Type B pancreatic cell (in vitro differentiated cells): ENCODE data around the gene BABAM1. TPM values are rescaled to one million over a fixed set of nuclear protein-coding genes. Genes with fewer than 3 reads are reported as not detected.

Experiments used
- DNase-seq: peaks from one replicate; pipeline ENCODE4 v3.0.0; 2021; ENCODE audit warnings: mixed read lengths; ENCODE audit not compliant: unreplicated experiment; ENCODE audit errors: extremely low spot score
- H3K27ac Mint-ChIP-seq: 2 replicates; pipeline ENCODE4 v1.8.0; 2021; ENCODE audit warnings: mild to moderate bottlenecking, mixed read lengths
- H3K27me3 Mint-ChIP-seq: 2 replicates; pipeline ENCODE4 v1.8.0; 2021; ENCODE audit warnings: mixed read lengths
- H3K36me3 Mint-ChIP-seq: 2 replicates; pipeline ENCODE4 v1.8.0; 2021; ENCODE audit warnings: mixed read lengths
- H3K4me1 Mint-ChIP-seq: one replicate; pipeline ENCODE4 v1.8.0; 2021; ENCODE audit warnings: mixed read lengths; ENCODE audit not compliant: unreplicated experiment
- H3K4me3 Mint-ChIP-seq: 2 replicates; pipeline ENCODE4 v1.8.0; 2021; ENCODE audit warnings: mild to moderate bottlenecking, mixed read lengths
- H3K9me3 Mint-ChIP-seq: 2 replicates; pipeline ENCODE4 v1.8.0; 2021; ENCODE audit warnings: mixed read lengths
- total RNA-seq: library from RNA; stranded (reverse); gene quantifications from 2 replicates; pipeline ENCODE4 v1.2.1, GENCODE V29; 2021; ENCODE audit warnings: low replicate concordance
- TF ChIP-seq, protein P1 (sequence below): fragments of 200-600 bp; sonication (generic); conservative IDR thresholded peaks from 2 replicates; pipeline ENCODE4 v1.5.0; 2021; ENCODE audit warnings: antibody characterized with exemption, mild to moderate bottlenecking

Gene BABAM1
- total RNA-seq, 1 donor from 2014 or later = 93.3 TPM

DNA sequence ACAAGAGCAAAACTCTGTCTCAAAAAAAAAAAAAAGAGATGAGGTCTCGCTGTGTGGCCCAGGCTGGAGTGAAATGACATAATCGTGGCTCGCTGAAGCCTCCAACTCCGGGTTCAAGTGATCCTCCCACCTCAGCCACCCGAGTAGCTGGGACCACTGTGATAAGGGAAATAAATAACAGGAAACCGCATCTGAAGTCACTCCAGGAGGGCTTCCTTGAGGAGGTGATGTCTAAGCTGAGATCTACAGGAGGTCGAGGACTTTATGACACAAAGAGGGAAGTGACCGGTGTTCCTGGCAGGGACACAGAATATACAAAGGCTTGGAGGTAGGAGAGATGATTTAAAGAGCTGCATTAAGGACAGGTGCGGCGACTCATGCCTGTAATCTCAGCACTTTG, 12.6 kb upstream of the BABAM1 start:
- TF ChIP-seq, protein P1, sequence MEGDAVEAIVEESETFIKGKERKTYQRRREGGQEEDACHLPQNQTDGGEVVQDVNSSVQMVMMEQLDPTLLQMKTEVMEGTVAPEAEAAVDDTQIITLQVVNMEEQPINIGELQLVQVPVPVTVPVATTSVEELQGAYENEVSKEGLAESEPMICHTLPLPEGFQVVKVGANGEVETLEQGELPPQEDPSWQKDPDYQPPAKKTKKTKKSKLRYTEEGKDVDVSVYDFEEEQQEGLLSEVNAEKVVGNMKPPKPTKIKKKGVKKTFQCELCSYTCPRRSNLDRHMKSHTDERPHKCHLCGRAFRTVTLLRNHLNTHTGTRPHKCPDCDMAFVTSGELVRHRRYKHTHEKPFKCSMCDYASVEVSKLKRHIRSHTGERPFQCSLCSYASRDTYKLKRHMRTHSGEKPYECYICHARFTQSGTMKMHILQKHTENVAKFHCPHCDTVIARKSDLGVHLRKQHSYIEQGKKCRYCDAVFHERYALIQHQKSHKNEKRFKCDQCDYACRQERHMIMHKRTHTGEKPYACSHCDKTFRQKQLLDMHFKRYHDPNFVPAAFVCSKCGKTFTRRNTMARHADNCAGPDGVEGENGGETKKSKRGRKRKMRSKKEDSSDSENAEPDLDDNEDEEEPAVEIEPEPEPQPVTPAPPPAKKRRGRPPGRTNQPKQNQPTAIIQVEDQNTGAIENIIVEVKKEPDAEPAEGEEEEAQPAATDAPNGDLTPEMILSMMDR = no peak
- H3K4me1 Mint-ChIP-seq = no peaks in the 10 kb centered on the region
- H3K4me3 Mint-ChIP-seq = no peak overlapping the region
- H3K36me3 Mint-ChIP-seq = no peaks in the 10 kb centered on the region
- H3K27ac Mint-ChIP-seq = no peak overlapping the region
- no peaks in the 10 kb centered on the region for H3K27me3 Mint-ChIP-seq
- no peak for DNase-seq
- no peaks in the 10 kb centered on the region for H3K9me3 Mint-ChIP-seq

DNA sequence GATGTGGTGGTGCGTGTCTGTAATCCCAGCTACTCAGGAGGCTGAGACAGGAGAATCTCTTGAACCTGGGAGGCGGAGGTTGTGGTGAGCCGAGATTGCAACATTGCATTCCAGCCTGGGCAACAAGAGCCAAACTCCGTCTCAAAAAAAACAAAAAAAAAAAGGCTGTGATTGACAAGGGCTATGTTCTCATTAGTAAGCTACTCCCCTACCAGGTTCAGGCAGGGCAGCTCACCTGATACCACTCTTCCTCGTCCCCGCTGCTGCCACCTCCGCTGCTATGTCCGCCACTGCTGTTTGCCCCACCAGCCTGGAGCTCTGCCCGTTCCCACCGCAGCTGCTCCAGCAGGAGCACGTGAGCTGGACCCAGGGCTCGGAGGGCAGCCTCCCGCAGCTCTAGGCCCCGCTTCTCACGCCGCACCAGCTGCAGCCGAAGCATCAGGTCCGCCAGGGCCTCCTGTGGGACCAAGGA, 12.1 kb upstream of the BABAM1 start:
- DNase-seq = no peak
- Mint-ChIP-seq H3K27ac (no peak overlapping the region), H3K27me3 (no peaks in the 10 kb centered on the region), H3K4me3 (no peak overlapping the region), H3K9me3 (no peaks in the 10 kb centered on the region), H3K4me1 (no peaks in the 10 kb centered on the region), H3K36me3 (no peaks in the 10 kb centered on the region)
- TF ChIP-seq, protein P1 = no peak

DNA sequence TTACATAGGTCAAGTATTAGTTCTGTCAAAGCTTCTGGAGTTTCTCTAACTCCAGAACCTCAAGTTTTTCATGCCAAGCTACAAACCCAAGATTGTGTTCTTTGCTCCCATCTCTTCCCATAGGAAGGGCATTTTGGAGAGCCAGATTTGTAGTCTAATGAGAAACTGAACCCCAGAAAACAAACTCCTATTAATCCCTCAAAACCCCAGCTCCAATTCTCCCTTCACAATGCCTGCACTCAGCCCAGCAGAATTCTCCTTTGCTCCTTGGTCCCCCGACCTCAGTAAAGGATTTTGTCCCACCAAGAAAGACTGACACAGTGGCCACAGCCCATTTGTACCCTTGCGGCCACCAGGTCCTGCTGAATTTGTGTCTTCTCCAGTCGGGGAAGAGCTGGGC, 11.1 kb upstream of the BABAM1 start:
- H3K27me3 Mint-ChIP-seq = peaks cover 4% of the 10 kb centered on the region
- H3K27ac Mint-ChIP-seq = no peak overlapping the region
- H3K36me3 Mint-ChIP-seq = no peaks in the 10 kb centered on the region
- no peak for DNase-seq
- no peaks in the 10 kb centered on the region for H3K9me3 Mint-ChIP-seq
- TF ChIP-seq, protein P1 = no peak
- no peak overlapping the region for H3K4me3 Mint-ChIP-seq
- peaks cover 6% of the 10 kb centered on the region for H3K4me1 Mint-ChIP-seq

DNA sequence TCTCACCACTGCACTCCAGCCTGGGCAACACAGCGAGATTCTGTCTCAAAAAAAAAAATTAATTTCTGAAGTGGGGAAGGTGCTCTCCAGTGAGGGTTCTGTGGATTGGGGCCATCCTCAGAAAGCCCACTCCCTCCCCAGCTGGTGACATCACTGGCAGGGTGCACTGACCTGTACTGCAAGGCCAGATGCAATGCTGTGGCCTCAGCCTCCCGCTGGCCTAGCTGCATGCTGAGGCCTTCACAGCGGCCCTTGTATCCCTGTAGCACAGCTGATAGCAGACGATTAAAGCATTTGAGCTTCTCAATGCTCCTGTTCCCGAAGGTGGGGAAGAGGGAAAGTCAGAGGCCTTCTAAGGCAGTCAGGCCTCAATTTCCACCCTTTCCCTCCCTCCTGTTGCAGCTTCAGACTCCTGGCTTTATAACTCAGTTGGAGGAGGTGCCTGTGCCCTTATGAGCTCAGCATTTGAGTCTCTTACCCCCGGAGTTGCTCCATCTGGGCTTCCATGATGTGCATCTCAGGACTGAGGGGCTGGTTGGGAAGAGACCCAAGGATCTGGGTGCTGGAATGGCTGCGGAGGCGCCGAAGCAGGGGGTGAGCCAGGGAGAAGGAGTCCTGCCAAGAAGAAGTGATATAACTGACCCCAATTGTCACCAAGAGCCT, 8.0 kb upstream of the BABAM1 start:
- Mint-ChIP-seq H3K27ac (no peak overlapping the region), H3K4me1 (peaks cover 6% of the 10 kb centered on the region), H3K36me3 (no peaks in the 10 kb centered on the region), H3K4me3 (no peak overlapping the region), H3K27me3 (peaks cover 4% of the 10 kb centered on the region), H3K9me3 (no peaks in the 10 kb centered on the region)
- TF ChIP-seq, protein P1 = no peak
- no peak for DNase-seq

DNA sequence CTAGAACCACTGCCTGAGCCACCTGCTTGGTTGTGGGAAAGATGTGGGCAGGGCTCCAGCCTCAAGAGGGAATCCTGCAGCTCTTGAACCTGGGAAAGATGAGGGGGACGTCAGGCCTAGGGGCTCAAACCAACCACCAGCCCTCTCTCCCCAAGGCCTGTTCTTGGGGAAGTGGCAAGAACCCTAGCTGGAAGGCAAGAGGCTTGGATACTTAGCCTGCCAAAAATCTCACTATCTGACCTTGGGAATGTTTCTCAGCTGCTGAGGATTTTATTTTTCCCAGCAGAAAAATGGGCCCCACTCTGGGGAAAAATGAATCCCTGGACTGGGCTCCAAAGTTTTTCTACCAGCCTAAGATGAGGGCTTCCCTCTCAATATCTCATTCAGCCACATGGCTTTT, 7.3 kb upstream of the BABAM1 start:
- peaks cover 10% of the 10 kb centered on the region for H3K4me1 Mint-ChIP-seq
- H3K36me3 Mint-ChIP-seq = no peaks in the 10 kb centered on the region
- H3K27me3 Mint-ChIP-seq = peaks cover 4% of the 10 kb centered on the region
- TF ChIP-seq, protein P1 = no peak
- no peak overlapping the region for H3K27ac Mint-ChIP-seq
- no peaks in the 10 kb centered on the region for H3K9me3 Mint-ChIP-seq
- no peak overlapping the region for H3K4me3 Mint-ChIP-seq
- no peak for DNase-seq
